DND-41 (cell line): ENCODE results near the gene KIF21A.

ENCODE experiments used
- CTCF ChIP-seq: IDR thresholded peaks from 2 replicates; pipeline ENCODE4 v1.5.1; 2012; ENCODE audit warnings: borderline replicate concordance, low read length, moderate library complexity, mild to moderate bottlenecking; ENCODE audit not compliant: poor library complexity, severe bottlenecking; ENCODE audit errors: extremely low read depth
- EZH2 ChIP-seq: IDR thresholded peaks from 3 replicates; pipeline ENCODE4 v1.6.1; 2012; ENCODE audit warnings: borderline replicate concordance, low read depth, mild to moderate bottlenecking, moderate library complexity, low read length, inconsistent platforms; ENCODE audit not compliant: severe bottlenecking

GRCh38 chr12:39296496-39296895 is 146.4 kb downstream of the KIF21A start:
- TF ChIP-seq CTCF: no peak
- no peak for TF ChIP-seq EZH2
